AG04449 (cell line): ENCODE measurements around the gene HOMER3.

ENCODE experiments used
- CTCF ChIA-PET: fragments of 350-600 bp; formaldehyde crosslinking; extraction: SDS; loops from one replicate; lab custom pipeline; 2021; ENCODE audit warnings: antibody characterized with exemption; lab: Yijun Ruan, JAX
- POLR2A ChIA-PET: fragments of 400-600, 350-600 bp; formaldehyde crosslinking; extraction: SDS; loops from one replicate; lab custom pipeline; 2020; ENCODE audit warnings: antibody characterized with exemption, inconsistent platforms; lab: Yijun Ruan, JAX
- DNase-seq: peaks from one replicate; pipeline ENCODE4 v3.0.0-alpha.2; 2010; ENCODE audit warnings: low read depth, low spot score
- H3K4me3 ChIP-seq: 2 replicates; pipeline ENCODE4 v1.5.1; 2011; ENCODE audit warnings: low read depth, mild to moderate bottlenecking, control low read depth, low read length
- TF ChIP-seq, protein P1 (sequence below): IDR thresholded peaks from one replicate; pipeline ENCODE4 v1.5.1; 2011; ENCODE audit warnings: mild to moderate bottlenecking, moderate library complexity, low read length, control low read depth, inconsistent platforms; ENCODE audit not compliant: insufficient read depth; ENCODE audit errors: missing control alignments

Gene HOMER3

GRCh38 chr19:18910010-18910409 is 31.0 kb downstream of the HOMER3 start:
- ChIA-PET POLR2A (no interaction called here), CTCF (interaction anchor here (1.9 kb wide), 1 partner anchor 9 kb away, joined by 6 read pairs; the partner anchor contains the start of genes COPE and DDX49)
- DNase-seq = no peak
- TF ChIP-seq, protein P1, sequence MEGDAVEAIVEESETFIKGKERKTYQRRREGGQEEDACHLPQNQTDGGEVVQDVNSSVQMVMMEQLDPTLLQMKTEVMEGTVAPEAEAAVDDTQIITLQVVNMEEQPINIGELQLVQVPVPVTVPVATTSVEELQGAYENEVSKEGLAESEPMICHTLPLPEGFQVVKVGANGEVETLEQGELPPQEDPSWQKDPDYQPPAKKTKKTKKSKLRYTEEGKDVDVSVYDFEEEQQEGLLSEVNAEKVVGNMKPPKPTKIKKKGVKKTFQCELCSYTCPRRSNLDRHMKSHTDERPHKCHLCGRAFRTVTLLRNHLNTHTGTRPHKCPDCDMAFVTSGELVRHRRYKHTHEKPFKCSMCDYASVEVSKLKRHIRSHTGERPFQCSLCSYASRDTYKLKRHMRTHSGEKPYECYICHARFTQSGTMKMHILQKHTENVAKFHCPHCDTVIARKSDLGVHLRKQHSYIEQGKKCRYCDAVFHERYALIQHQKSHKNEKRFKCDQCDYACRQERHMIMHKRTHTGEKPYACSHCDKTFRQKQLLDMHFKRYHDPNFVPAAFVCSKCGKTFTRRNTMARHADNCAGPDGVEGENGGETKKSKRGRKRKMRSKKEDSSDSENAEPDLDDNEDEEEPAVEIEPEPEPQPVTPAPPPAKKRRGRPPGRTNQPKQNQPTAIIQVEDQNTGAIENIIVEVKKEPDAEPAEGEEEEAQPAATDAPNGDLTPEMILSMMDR = no peak
- no peak overlapping the region for H3K4me3 ChIP-seq

DNA sequence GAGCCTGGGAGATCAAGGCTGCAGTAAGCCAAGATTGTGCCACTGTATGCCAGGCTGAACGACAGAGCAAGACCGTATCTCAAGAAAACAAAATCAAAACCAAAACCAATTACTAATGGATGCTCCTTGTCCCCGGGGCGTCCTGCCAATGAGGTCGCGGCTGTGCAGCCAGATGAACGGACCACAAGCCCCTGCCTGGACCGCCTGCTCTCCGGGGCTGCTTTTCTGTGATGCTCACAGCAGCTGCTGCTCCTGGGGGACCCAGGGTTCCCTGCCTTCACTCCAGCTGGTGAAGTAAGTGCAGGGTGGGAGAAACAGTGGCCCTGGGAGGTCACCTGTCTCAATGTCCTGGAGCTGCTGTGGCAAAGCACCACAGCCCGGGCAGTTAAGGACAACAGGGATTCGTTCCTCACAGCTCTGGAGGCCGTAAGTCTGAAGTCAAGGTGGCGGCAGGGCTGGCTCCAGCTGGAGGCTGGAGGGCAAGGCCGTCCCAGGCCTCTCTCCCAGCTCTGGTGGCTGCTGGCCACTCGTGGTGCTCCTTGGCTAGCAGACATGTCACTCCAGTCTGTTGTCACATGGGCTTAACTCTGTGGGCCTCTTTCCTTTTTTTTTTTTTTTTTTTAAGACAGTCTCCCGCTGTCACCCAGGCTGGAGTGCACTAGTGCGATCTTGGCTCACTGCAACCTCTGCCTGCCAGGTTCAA is 31.9 kb downstream of the HOMER3 start:
- POLR2A ChIA-PET = no interaction called here
- no peak overlapping the region for H3K4me3 ChIP-seq
- CTCF ChIA-PET = interaction anchor here (1.9 kb wide), 2 partner anchors 10 to 14 kb away, joined by 4 to 6 read pairs; partner anchors contain the start of genes CERS1, COPE and DDX49
- TF ChIP-seq, protein P1 = no peak
- no peak for DNase-seq

- ChIA-PET CTCF (interaction anchor here (1.1 kb wide), 1 partner anchor 33 kb away, joined by 3 read pairs; no protein-coding TSS in a partner anchor), POLR2A (no interaction called here)
- no peak overlapping the region for H3K4me3 ChIP-seq
- TF ChIP-seq, protein P1 = no peak
- DNase-seq = no peak
Observed at GRCh38 chr19:18906605-18907519, 34.2 kb downstream of the HOMER3 start.

GRCh38 chr19:18905513-18906236 is 35.3 kb downstream of the HOMER3 start:
- POLR2A ChIA-PET = no interaction called here
- no peak for DNase-seq
- TF ChIP-seq, protein P1 = no peak
- H3K4me3 ChIP-seq = no peak overlapping the region
- CTCF ChIA-PET = interaction anchor here (1.1 to 1.2 kb wide), 2 partner anchors 11 to 34 kb away, joined by 3 read pairs; no protein-coding TSS in a partner anchor

DNA sequence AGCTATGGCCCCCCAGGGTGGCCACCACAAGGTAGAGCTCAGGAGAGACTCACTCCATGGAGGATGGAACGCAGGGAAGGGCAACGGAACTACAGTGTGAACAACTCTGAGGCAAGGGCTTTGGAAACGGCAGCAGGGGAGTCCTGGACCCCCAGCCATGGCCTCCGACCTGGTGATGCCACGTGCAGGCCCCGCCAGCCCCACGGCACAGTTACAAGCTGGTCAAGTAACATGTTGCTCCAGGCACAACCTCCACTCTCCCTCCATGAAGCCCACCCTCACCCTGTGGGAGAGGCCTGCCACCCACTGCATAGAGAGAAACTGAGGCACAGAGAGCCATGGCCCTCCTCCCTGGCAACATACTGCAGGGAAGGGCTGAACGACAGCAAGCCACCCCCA is 36.0 kb downstream of the HOMER3 start:
- ChIA-PET CTCF (interaction anchor here (1.2 kb wide), 1 partner anchor 12 kb away, joined by 3 read pairs; no protein-coding TSS in a partner anchor), POLR2A (no interaction called here)
- DNase-seq = no peak
- H3K4me3 ChIP-seq = no peak overlapping the region
- TF ChIP-seq, protein P1 = no peak
